HG02981 (cell line): ENCODE measurements around the gene AKT2.

Source experiments
- ATAC-seq: cut with Tn5 transposase; IDR thresholded peaks from one replicate; pipeline ENCODE4 v1.9.1; 2021; ENCODE audit warnings: mild to moderate bottlenecking, moderate library complexity; ENCODE audit not compliant: unreplicated experiment

Gene AKT2

DNA sequence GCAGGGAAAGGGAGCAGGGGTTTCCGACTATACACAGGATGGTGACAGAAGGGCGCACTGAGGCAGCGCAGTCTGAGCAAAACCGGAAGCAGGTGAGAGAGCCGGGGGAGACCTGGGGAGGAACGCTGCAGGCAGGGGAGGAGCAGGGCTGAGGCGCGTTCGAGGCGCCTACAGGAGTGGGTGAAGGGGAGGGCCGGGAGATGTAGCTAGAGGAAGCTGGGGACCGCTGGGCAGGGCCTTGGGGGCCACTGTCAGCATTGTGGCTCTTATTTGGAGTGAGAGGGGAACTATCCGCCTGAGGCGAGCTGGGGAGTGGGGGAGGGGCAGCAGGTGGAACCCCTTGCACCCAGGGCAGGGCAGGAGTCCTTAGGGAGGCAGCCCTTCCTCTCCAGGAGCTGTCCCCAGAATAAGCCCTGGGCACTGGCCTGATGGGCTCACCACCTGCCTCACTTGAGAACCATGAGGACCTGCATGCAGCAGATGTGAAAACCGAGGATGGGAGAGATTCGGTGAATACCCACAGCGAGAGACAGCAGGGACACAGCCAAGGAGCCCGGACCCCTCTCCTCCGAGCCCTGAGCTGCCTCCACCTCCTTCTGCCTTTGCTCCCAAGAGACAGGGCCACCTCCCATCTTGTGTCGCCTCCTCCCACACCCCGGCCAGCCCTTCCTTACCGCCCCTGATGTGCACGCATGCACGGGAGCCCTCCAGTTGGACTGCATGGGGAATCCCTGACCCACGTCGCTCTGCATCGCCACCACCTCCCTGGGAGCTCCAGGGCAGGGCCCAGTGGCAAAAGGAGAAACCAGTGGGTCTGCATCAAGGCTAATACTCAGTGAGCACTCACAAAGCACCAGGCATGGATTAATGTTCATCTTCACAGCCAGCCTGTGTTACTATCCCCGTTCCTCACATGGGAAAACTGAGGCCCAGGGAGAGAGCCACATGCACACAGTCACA lies 10.3 kb downstream of the AKT2 start:
- no peak for ATAC-seq

DNA sequence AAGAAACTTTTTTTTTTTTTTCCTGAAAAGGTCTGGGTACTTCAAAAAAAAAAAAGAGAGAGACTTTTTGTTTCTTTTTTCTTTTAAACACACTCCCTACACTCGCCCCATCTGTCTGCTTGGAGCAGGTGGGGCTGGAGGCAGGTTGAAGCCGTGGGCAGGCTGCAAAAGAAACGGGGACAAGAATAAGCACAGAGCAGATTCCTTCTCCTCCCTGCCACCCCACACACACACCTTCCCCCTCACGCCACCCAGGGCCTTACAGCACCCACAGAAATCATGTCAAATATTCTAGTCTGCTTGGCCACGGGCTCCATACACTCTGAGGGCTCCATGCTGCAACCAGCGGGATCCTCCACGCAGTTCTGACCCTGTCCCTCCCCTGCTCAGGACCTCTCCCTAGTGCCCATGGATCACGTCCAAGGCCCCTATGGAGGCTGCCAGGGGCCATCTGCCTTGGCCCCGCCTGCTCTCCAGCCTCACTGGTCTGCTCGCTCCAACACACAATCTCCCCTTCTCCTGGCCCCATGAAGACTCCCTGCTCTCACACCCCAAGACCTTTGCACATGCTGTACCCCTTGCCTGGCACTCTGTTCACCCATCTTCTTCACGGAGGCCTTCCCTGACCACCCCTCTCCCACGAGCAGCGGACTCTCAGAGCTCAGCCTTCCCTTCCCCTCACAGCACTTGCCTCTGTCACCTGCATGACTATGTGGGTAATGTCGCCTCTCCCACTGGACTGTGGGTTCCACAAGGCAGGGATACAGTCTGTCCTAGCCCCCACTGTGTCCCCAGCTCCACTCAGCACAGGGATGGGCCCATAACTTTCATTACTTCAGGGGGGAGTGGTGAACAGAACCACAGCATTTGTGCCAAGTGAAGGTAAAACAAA lies 11.4 kb downstream of the AKT2 start:
- ATAC-seq, result no peak

- ATAC-seq, result no peak
Measured at GRCh38 chr19:40272261-40272660, 12.9 kb downstream of the AKT2 start.

DNA sequence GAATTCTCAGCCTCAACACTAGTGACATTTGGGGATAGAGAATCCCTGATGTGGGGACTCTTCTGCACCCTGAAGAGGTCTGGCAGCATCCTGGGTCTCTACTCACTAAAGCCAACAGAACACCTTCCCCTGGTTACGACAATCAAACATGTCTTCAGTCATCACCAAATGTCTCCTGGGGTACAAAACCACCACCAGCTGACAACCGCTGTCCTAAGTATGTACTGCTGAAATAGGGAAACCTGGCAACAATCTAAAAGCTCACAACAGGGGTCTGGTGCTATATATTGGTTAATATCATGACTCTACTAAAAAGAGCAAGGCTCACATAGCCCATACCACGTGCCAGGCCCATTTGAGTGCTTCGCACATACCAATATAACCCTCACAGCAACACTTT lies 13.4 kb downstream of the AKT2 start:
- ATAC-seq, result no peak

DNA sequence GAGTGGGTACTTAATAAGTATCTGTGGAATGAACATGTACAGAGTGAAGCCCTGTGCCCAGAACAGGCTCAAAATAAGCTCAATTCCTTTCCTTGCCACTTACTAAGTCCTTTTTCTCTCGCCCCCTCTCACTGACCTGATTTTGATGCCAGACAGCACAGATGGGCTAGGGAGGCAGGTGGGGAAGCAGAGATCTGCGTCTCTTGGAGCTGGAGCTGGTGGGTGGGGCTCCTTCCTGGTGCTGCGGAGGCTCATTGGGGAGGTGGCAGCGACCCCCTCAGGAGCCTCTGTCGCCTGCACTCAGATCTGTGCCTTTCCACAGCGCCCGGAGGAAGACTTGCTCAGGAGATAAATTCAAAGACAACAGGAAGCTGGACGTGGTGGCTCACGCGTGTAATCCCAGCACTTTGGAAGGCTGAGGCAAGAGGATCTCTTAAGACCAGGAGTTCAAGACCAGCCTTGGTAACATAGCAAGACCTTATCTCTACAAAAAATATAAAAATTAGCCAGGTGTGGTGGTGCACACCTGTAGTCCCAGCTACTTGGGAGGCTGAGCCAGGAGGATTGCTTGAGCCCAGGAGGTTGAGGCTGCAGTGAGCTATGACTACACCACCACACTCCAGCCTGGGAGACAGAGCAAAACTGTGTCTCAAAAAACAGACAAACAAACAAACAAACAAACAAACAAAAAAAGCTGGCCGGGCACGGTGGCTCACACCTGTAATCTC lies 14.6 kb downstream of the AKT2 start:
- ATAC-seq, result no peak

GRCh38 chr19:40269216-40269940 lies 15.8 kb downstream of the AKT2 start:
- ATAC-seq, result no peak

GRCh38 chr19:40267601-40267997 lies 17.5 kb downstream of the AKT2 start:
- ATAC-seq, result no peak

GRCh38 chr19:40266912-40267600 lies 18.1 kb downstream of the AKT2 start:
- ATAC-seq, result no peak

DNA sequence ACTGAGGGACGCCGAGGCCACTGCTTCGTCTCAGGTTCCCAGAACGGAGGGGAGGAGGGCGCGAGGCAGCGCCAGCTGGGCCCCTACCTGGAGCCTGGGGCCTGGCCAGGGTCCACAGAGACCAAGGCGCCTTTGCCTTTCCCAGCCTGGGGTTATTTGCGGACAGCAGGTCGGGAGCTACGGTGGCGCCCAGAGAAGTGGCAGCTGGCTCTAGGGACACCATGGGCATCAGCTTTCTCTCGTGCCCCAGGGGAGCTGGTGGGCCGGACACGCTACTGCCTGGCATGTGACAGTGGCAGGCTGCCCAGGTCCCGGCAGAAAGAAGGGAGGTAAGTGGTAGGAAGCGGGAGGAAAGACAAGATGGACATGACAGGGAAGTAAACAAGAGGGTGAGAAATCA lies 19.0 kb downstream of the AKT2 start:
- ATAC-seq, result no peak

GRCh38 chr19:40265763-40266099 lies 19.4 kb downstream of the AKT2 start:
- ATAC-seq, result no peak

DNA sequence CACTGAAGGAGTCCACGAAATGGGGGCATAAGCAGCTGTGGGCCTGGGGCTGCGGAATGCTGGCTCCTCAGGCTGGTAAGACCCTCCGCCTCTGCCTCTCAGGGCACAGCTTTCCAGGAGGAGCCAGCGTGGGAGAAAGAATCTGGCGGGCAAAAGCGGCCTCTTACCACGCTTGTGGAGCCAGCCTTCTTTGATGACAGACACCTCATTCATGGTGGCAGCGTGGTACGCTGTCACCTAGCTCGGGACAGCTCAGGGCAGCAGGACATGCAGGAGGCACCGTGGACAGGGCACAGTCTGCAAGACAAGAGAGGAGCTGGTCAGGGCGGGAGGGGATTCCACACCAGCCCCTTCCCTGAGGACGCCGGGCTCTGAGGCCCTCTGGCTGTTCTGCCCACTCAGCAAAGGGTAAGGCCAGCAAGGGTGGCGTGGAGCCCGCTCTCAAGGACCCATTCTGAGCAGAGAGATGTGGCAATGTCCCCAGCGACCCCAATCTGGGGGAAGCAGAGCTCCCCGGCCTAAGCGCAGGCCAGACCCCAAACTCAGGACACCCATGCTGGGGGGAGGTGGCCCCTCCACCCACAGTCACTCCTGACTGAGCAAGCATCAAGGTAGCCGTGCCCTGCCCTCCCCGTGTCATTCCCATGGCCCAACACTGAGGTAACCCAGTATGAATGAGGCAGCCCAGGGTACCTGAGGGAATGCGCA lies 19.9 kb downstream of the AKT2 start:
- ATAC-seq, result no peak

DNA sequence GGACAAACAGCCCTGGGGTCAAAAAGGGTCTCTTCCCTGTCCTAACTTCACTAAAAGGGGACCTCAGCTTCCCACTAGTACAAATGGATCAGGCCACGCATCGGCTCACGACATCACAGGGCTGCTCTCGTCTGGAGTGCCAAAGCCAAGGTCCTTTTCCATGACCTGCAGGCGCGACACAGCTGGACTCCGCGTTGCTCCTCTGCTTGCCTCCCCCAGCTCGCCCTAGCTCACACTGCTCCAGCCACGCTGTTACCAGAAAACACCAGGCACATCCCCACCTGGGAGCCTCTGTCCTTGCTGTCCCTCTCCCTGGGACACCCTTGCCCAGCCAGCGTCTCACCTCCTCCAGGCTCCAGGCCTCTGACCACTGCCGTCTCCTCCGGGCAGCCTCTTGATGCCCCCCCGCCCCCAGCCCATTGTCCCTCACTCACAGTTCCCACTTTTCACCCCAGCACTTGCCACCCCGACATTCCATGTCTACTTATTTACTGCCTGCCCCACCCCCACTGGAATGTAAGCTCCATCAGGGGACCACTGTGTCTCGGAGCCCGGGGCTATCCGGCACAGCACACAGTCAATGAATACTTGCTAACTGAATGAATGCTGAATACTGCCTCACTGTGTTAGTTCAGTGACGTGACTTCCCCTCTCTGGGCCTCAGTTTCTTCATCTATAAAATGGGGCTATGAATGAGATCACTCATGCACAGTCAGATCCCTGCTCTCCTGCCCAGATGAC lies 20.7 kb downstream of the AKT2 start:
- ATAC-seq, result no peak

DNA sequence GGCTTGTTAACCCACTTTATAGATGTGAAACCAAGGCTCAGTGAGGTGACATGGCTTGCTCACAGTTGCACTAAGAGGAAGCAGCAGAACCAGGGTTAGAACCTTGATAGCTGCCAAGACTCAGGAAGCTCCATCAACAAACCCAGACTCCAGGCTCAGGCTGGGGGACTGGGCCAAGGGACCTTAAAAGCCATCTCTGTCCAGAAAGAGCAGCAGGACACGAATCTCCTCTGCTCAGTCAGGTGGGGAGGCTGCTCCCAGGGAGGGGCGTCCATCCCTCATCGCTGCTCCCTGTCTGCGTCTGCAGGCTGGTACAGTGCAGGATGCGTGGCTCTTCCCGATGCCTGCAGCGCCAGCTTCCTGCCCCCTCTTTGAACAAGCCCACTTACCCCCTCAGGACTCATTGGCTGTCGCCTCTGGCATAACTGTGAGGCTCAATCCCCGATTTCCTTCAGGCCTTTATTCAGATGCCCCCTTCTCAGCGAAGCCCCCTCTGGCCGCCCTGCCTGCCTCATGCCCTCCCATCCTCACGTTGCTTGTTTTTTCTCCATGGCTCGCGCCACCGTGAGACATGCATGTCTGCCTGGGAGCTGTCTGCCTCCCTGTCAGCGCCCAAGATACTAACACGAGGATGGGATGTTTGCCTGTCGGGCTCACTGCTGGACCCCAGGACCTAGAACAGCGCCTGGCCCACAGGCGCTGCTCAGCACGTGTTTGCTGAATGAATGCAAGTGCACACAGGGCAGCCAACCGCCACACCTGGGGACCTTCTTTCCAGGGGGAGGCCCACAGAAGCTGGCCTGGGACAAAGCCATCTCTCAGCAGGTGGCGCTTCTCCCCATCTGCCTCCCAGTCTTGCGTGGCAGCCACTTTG lies 21.5 kb downstream of the AKT2 start:
- ATAC-seq, result no peak

DNA sequence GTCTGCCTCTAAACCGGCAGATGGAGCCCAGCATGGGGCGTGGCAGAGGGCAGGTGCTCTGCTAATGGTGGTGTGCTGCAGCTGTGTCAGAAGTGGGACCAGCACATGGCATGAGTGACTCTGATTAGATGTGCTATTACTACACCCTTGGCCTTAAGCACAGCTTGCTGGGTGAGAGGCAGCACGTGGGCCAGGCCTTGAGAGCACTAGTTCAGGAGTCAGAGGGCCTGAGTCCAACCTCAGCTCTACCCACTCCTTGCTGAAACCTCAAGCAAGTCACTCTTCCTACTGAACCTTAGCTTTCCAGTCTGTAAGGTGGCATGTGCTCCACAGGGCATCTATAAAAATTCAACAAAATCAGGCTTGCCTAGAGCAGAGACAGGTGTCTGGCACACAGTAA lies 22.7 kb downstream of the AKT2 start:
- ATAC-seq, result no peak

GRCh38 chr19:40261631-40262030 lies 23.5 kb downstream of the AKT2 start:
- no peak for ATAC-seq

DNA sequence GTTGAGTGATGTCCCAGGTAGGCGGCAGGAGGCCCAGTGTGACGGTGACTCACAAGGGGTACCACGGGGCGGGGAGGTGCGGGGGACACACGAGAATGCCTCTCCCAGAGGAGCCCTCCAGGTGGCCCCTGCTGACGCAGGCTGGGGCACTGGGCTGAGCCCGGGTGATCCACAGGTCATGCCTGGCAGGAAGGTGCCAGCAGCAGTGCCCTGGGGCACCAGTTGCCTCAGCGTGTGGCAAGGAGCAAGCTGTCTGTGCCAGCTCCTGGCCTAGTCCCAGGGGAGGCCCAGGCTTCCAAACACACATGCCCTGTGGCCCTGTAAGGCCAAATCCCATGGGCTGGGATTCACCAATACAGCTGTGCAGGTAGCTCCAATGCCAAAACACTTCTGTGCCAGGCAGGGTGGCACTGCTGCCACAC lies 28.0 kb downstream of the AKT2 start:
- ATAC-seq, result no peak

GRCh38 chr19:40256512-40256911 lies 28.6 kb downstream of the AKT2 start:
- ATAC-seq, result no peak
